Peyer's patch (tissue), 4 donors: Measurements from ENCODE around the gene PCDHB11.
"Not testable (repeated sequence)": the region's sequence is repeated elsewhere in the genome, so short reads cannot be mapped to it uniquely, and the experiment has no call there.

Experiments
- CTCF ChIP-seq, 6 experiments: fragments of 450-650 bp in 4 of 6; fragments of 200-600 bp in 2 of 6; sonication (generic) in 1 of 6; IDR thresholded peaks; one replicate each; pipeline ENCODE4 v1.5.1; 2017 to 2019; ENCODE audit warnings: antibody characterized with exemption in 6 of 6, mild to moderate bottlenecking in 3 of 6, moderate library complexity in 1 of 6
- POLR2A ChIP-seq, 2 donors: fragments of 450-650 bp; IDR thresholded peaks; one replicate each; pipeline ENCODE4 v1.5.1; 2017; ENCODE audit warnings: antibody characterized with exemption in 2 of 2, mild to moderate bottlenecking in 2 of 2, moderate library complexity in 2 of 2

- TF ChIP-seq CTCF, POLR2A (IDR thresholded peaks at IDR 0.05): not testable (repeated sequence)
Observed at GRCh38 chr5:141157356-141157755, 42.1 kb upstream of the PCDHB11 start.
